Natural killer cell (primary cell): ENCODE data around the gene FBLN1. TPM values are rescaled to one million over a fixed set of nuclear protein-coding genes. Genes with fewer than 3 reads are reported as not detected.

ENCODE experiments used
- ATAC-seq, 3 donors: fragments of 150-1000 bp in 2 of 3; fragments of 200-7000 bp in 1 of 3; cut with Tn5 transposase; 1 replicate in 1 of 3; 2 replicates in 2 of 3; pipeline ENCODE4 v1.10.0; 2021; ENCODE audit warnings: mild to moderate bottlenecking in 2 of 3, moderate library complexity in 2 of 3
- DNase-seq, 2 donors: peaks; one replicate each; pipeline versions ENCODE4 v3.0.0 to v3.0.0-alpha.2; 2013 to 2021; ENCODE audit warnings: mixed read lengths in 1 of 2
- H3K27ac ChIP-seq: one replicate; pipeline ENCODE4 v1.5.1; 2013; ENCODE audit warnings: mild to moderate bottlenecking, low read length
- H3K27me3 ChIP-seq: one replicate; pipeline ENCODE4 v1.6.1; 2013; ENCODE audit warnings: low read length; ENCODE audit not compliant: control insufficient read depth, insufficient read depth
- H3K36me3 ChIP-seq: one replicate; pipeline ENCODE4 v1.6.1; 2013; ENCODE audit warnings: low read length; ENCODE audit not compliant: control insufficient read depth, insufficient read depth
- H3K4me1 ChIP-seq: one replicate; pipeline ENCODE4 v1.6.1; 2013; ENCODE audit warnings: low read length; ENCODE audit not compliant: control insufficient read depth, insufficient read depth
- H3K4me3 ChIP-seq: one replicate; pipeline ENCODE4 v1.5.1; 2013; ENCODE audit warnings: low read length
- H3K9me3 ChIP-seq: one replicate; pipeline ENCODE4 v1.6.1; 2013; ENCODE audit warnings: low read length; ENCODE audit not compliant: control insufficient read depth, insufficient read depth
- H3K27ac Mint-ChIP-seq, 2 donors: one replicate each; pipeline ENCODE4 v1.8.0; 2022; ENCODE audit warnings: mild to moderate bottlenecking in 2 of 2, mixed read lengths in 2 of 2, moderate library complexity in 1 of 2
- H3K27me3 Mint-ChIP-seq, 2 donors: one replicate each; pipeline ENCODE4 v1.8.0; 2022; ENCODE audit warnings: low read depth in 2 of 2, mixed read lengths in 2 of 2
- H3K36me3 Mint-ChIP-seq: one replicate; pipeline ENCODE4 v1.8.0; 2022; ENCODE audit warnings: mixed read lengths
- H3K4me1 Mint-ChIP-seq, 2 donors: one replicate each; pipeline ENCODE4 v1.8.0; 2022; ENCODE audit warnings: mixed read lengths in 2 of 2
- H3K4me3 Mint-ChIP-seq: one replicate; pipeline ENCODE4 v1.8.0; 2022; ENCODE audit warnings: mild to moderate bottlenecking, moderate library complexity, mixed read lengths
- H3K9me3 Mint-ChIP-seq, 2 donors: one replicate each; pipeline ENCODE4 v1.8.0; 2022; ENCODE audit warnings: mixed read lengths in 2 of 2
- CTCF ChIP-seq: fragments of 200-600 bp; IDR thresholded peaks from one replicate; pipeline ENCODE4 v1.8.0; 2022; ENCODE audit warnings: antibody characterized with exemption
- WGBS: methylation state at CpG from one replicate; pipeline ENCODE4 v1.1.7; 2013; ENCODE audit warnings: missing lambda C conversion rate; ENCODE audit not compliant: insufficient coverage; 5-methylcytosine and 5-hydroxymethylcytosine counted together
- intact Hi-C: fragments of 100-400 bp; cut with micrococcal nuclease; formaldehyde crosslinking; loops from one replicate; pipeline ENCODE4 v1.14.2; 2022
- total RNA-seq, 4 donors: library from RNA; stranded (reverse); fragments of 120-200 nt in 1 of 4; gene quantifications; one replicate each; pipeline versions ENCODE4 v1.2.3 to v1.2.4, GENCODE V29; 2013 to 2022

FBLN1 gene
- total RNA-seq, 3 donors from 2014 or later (not counting 1 experiment from before 2014, with no cell fraction given), result 0.58 TPM; not detected in 2

- Histone ChIP-seq H3K4me3 (no peak overlapping the region), H3K27me3 (peaks cover 2% of the 10 kb centered on the region), H3K9me3 (peaks cover 15% of the 10 kb centered on the region), H3K36me3 (no peaks in the 10 kb centered on the region), H3K27ac (no peak overlapping the region), H3K4me1 (peaks cover 37% of the 10 kb centered on the region)
- ATAC-seq (no peak), DNase-seq (no peak)
- 89% methylated on average over 16 of the region's 16 CpGs for WGBS
- H3K4me1 Mint-ChIP-seq, result peaks cover 7 to 15% of the 10 kb centered on the region in 2 donors
- no peak overlapping the region for H3K27ac Mint-ChIP-seq
- TF ChIP-seq CTCF, result no peak
- H3K9me3 Mint-ChIP-seq, result no peaks in the 10 kb centered on the region
- H3K4me3 Mint-ChIP-seq, result no peak overlapping the region
- intact Hi-C loops, result no loop called here
- peaks cover 0 to 5% of the 10 kb centered on the region in 2 donors for H3K27me3 Mint-ChIP-seq
- H3K36me3 Mint-ChIP-seq, result no peaks in the 10 kb centered on the region
Measured at GRCh38 chr22:45581549-45582080, 78.9 kb downstream of the FBLN1 start.

- no peak for TF ChIP-seq CTCF
- Histone ChIP-seq H3K27me3 (no peaks in the 10 kb centered on the region), H3K27ac (no peak overlapping the region), H3K4me1 (peaks cover 37% of the 10 kb centered on the region), H3K36me3 (no peaks in the 10 kb centered on the region), H3K4me3 (no peak overlapping the region), H3K9me3 (peaks cover 15% of the 10 kb centered on the region)
- 73% methylated on average over 15 of the region's 15 CpGs for WGBS
- no peak for ATAC-seq
- Mint-ChIP-seq H3K27ac (no peak overlapping the region), H3K27me3 (peaks cover 1 to 2% of the 10 kb centered on the region in 2 donors), H3K4me1 (peaks cover 7 to 15% of the 10 kb centered on the region in 2 donors), H3K36me3 (no peaks in the 10 kb centered on the region), H3K4me3 (no peak overlapping the region), H3K9me3 (no peaks in the 10 kb centered on the region)
- intact Hi-C loops, result no loop called here
- no peak for DNase-seq
Measured at GRCh38 chr22:45582236-45582954, 79.7 kb downstream of the FBLN1 start.

- 75% methylated on average over 6 of the region's 6 CpGs for WGBS
- peaks cover 7 to 15% of the 10 kb centered on the region in 2 donors for H3K4me1 Mint-ChIP-seq
- peaks cover 4 to 6% of the 10 kb centered on the region in 2 donors for H3K27me3 Mint-ChIP-seq
- H3K36me3 ChIP-seq, result no peaks in the 10 kb centered on the region
- no peak overlapping the region for H3K27ac ChIP-seq
- no peak for ATAC-seq
- H3K27me3 ChIP-seq, result no peaks in the 10 kb centered on the region
- H3K27ac Mint-ChIP-seq, result no peak overlapping the region
- peaks cover 35% of the 10 kb centered on the region for H3K4me1 ChIP-seq
- H3K9me3 ChIP-seq, result peaks cover 15% of the 10 kb centered on the region
- TF ChIP-seq CTCF, result no peak
- no peak overlapping the region for H3K4me3 Mint-ChIP-seq
- H3K4me3 ChIP-seq, result no peak overlapping the region
- no peaks in the 10 kb centered on the region for H3K9me3 Mint-ChIP-seq
- DNase-seq, result no peak
- intact Hi-C loops, result no loop called here
- H3K36me3 Mint-ChIP-seq, result no peaks in the 10 kb centered on the region
Measured at GRCh38 chr22:45582955-45583320, 80.3 kb downstream of the FBLN1 start.
